ENCODE data around the gene MEGF11.

The MEGF11 gene

GRCh38 chr15:66114863-66115425 lies 138.6 kb downstream of the MEGF11 start:
- no peak for DNase-seq (ENCODE audit: low read depth in 2 of 2)

GRCh38 chr15:66112388-66112787 lies 141.2 kb downstream of the MEGF11 start:
- DNase-seq (ENCODE audit: low read depth in 2 of 2): no peak

- DNase-seq (ENCODE audit: low read depth in 2 of 2): no peak
These were observed 142.2 kb downstream of the MEGF11 start for GRCh38 chr15:66111363-66111762.

- DNase-seq (ENCODE audit: low read depth in 2 of 2): no peak
These were observed 142.7 kb downstream of the MEGF11 start for GRCh38 chr15:66110864-66111263.

- no peak for DNase-seq (ENCODE audit: low read depth in 2 of 2)
These were observed 143.7 kb downstream of the MEGF11 start for GRCh38 chr15:66109826-66110225.

GRCh38 chr15:66108483-66109265 lies 144.9 kb downstream of the MEGF11 start:
- DNase-seq (ENCODE audit: low read depth in 2 of 2): no peak

- DNase-seq (ENCODE audit: low read depth in 2 of 2): no peak
These were observed 146.5 kb downstream of the MEGF11 start for GRCh38 chr15:66107070-66107469.

GRCh38 chr15:66105286-66106265 lies 148.0 kb downstream of the MEGF11 start:
- DNase-seq (ENCODE audit: low read depth in 2 of 2): no peak

- no peak for DNase-seq (ENCODE audit: low read depth in 2 of 2)
These were observed 150.3 kb downstream of the MEGF11 start for GRCh38 chr15:66103293-66103590.

- DNase-seq (ENCODE audit: low read depth in 2 of 2): no peak
These were observed 150.8 kb downstream of the MEGF11 start for GRCh38 chr15:66102563-66103292.

GRCh38 chr15:66101715-66102395 lies 151.7 kb downstream of the MEGF11 start:
- DNase-seq (ENCODE audit: low read depth in 2 of 2): no peak

- no peak for DNase-seq (ENCODE audit: low read depth in 2 of 2)
These were observed 152.8 kb downstream of the MEGF11 start for GRCh38 chr15:66100761-66101160.

GRCh38 chr15:66099950-66100671 lies 153.4 kb downstream of the MEGF11 start:
- no peak for DNase-seq (ENCODE audit: low read depth in 2 of 2)

- no peak for DNase-seq (ENCODE audit: low read depth in 2 of 2)
These were observed 155.6 kb downstream of the MEGF11 start for GRCh38 chr15:66098022-66098363.

- DNase-seq (ENCODE audit: low read depth in 2 of 2): no peak
These were observed 156.2 kb downstream of the MEGF11 start for GRCh38 chr15:66097151-66098021.

- no peak for DNase-seq (ENCODE audit: low read depth in 2 of 2)
These were observed 156.9 kb downstream of the MEGF11 start for GRCh38 chr15:66096688-66097058.

- DNase-seq (ENCODE audit: low read depth in 2 of 2): no peak
These were observed 157.5 kb downstream of the MEGF11 start for GRCh38 chr15:66095871-66096687.

- DNase-seq (ENCODE audit: low read depth in 2 of 2): no peak
These were observed 159.2 kb downstream of the MEGF11 start for GRCh38 chr15:66094331-66094730.
